Measurements from ENCODE around the gene ZRANB3.

Gene ZRANB3

GRCh38 chr2:135179689-135180088, 351.3 kb downstream of the ZRANB3 start:
- no peak overlapping the region for H2AFZ ChIP-seq (ENCODE audit: low read depth, low read length)
- no peaks in the 10 kb centered on the region for H3K79me2 ChIP-seq (ENCODE audit: low read length)
- no peak overlapping the region for H3K27ac ChIP-seq (ENCODE audit: low read length)
- no peaks in the 10 kb centered on the region for H3K27me3 ChIP-seq (ENCODE audit: low read depth, low read length)
- TF ChIP-seq CTCF (IDR thresholded peaks at IDR 0.05; ENCODE audit: low read depth, low read length) (no peak), EZH2phosphoT487 (IDR thresholded peaks at IDR 0.05; ENCODE audit: low read depth) (no peak)
- no peak overlapping the region for H3K9ac ChIP-seq (ENCODE audit: low read length)
- H4K20me1 ChIP-seq (ENCODE audit: insufficient read depth, low read length) = no peaks in the 10 kb centered on the region
- H3K9me3 ChIP-seq (ENCODE audit: insufficient read depth, low read length) = no peaks in the 10 kb centered on the region
- no peak overlapping the region for H3K4me2 ChIP-seq (ENCODE audit: low read length)
- no peaks in the 10 kb centered on the region for H3K4me1 ChIP-seq (ENCODE audit: low read length)
- peaks cover 4% of the 10 kb centered on the region for H3K36me3 ChIP-seq (replicated peaks; ENCODE audit: low read depth, low read length)
- no peak overlapping the region for H3K4me3 ChIP-seq (ENCODE audit: low read length)

- Histone ChIP-seq H3K36me3 (replicated peaks; ENCODE audit: low read depth, low read length) (peaks cover 9% of the 10 kb centered on the region), H2AFZ (ENCODE audit: low read depth, low read length) (no peak overlapping the region), H3K4me1 (ENCODE audit: low read length) (no peaks in the 10 kb centered on the region), H3K4me2 (ENCODE audit: low read length) (no peak overlapping the region), H3K27ac (ENCODE audit: low read length) (no peak overlapping the region), H3K27me3 (ENCODE audit: low read depth, low read length) (no peaks in the 10 kb centered on the region), H3K9me3 (ENCODE audit: insufficient read depth, low read length) (no peaks in the 10 kb centered on the region), H3K4me3 (ENCODE audit: low read length) (no peak overlapping the region), H3K79me2 (ENCODE audit: low read length) (no peaks in the 10 kb centered on the region), H4K20me1 (ENCODE audit: insufficient read depth, low read length) (no peaks in the 10 kb centered on the region), H3K9ac (ENCODE audit: low read length) (no peak overlapping the region)
- TF ChIP-seq CTCF (IDR thresholded peaks at IDR 0.05; ENCODE audit: low read depth, low read length) = no peak
- TF ChIP-seq EZH2phosphoT487 (IDR thresholded peaks at IDR 0.05; ENCODE audit: low read depth) = no peak
Measured at GRCh38 chr2:135175177-135175576, 355.8 kb downstream of the ZRANB3 start.

DNA sequence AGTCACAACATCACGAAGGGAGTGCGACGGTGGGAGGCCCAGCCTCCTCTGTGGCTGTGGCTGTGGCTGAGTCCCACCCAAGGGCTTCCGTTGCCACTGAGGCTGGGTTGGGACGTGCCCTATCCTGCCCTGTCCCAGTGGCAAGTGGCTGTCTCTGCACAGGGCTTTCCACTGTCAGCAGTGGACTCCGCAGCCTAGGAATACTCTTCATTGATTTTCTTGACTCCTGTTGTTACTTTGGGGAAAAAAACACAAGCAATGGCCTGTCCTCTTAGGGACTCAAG, 356.3 kb downstream of the ZRANB3 start:
- Histone ChIP-seq H3K79me2 (ENCODE audit: low read length) (no peaks in the 10 kb centered on the region), H3K4me1 (ENCODE audit: low read length) (no peaks in the 10 kb centered on the region), H3K27me3 (ENCODE audit: low read depth, low read length) (no peaks in the 10 kb centered on the region), H3K9ac (ENCODE audit: low read length) (no peak overlapping the region), H2AFZ (ENCODE audit: low read depth, low read length) (no peak overlapping the region), H3K27ac (ENCODE audit: low read length) (no peak overlapping the region), H3K36me3 (replicated peaks; ENCODE audit: low read depth, low read length) (peaks cover 11% of the 10 kb centered on the region), H4K20me1 (ENCODE audit: insufficient read depth, low read length) (no peaks in the 10 kb centered on the region), H3K4me2 (ENCODE audit: low read length) (no peak overlapping the region), H3K9me3 (ENCODE audit: insufficient read depth, low read length) (no peaks in the 10 kb centered on the region), H3K4me3 (ENCODE audit: low read length) (no peak overlapping the region)
- TF ChIP-seq EZH2phosphoT487 (IDR thresholded peaks at IDR 0.05; ENCODE audit: low read depth) (no peak), CTCF (IDR thresholded peaks at IDR 0.05; ENCODE audit: low read depth, low read length) (no peak)

DNA sequence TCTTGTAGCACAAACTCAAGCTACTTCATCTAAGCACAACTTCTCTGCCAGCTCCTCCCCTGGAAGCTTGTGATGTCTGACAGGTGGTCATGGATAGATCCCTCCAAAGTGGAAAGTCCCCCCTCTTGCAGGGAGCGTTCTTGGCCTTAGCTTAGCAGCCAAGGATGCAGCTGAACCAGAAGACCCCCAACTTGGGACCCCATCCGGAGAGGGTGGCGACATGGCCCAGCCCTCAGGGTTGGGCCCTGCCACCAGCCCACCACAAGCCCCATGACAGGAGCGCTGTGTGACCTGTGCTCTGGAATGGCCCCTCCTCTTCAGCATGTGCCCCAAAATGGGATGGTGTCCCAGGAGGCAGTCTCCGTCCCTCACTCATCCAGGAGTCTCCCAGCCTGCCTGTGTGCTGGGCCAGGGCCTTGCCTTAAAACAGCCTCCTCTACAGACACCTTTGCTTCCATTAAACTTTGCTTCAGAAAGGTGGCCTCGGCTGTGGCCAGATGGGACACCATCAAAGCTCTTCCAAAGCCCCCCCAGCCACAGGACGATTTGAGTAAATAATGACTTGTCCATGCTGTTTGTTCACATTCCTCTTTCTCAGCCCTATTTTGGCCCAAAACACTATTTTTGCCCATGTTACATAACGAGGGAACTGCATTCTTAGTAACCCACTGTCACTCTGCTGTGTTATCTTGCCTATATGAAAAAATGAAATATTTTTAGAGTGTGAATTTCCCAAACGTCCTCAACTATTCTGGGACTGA, 356.8 kb downstream of the ZRANB3 start:
- TF ChIP-seq CTCF (IDR thresholded peaks at IDR 0.05; ENCODE audit: low read depth, low read length) (no peak), EZH2phosphoT487 (IDR thresholded peaks at IDR 0.05; ENCODE audit: low read depth) (no peak)
- H3K9ac ChIP-seq (ENCODE audit: low read length) = no peak overlapping the region
- no peaks in the 10 kb centered on the region for H4K20me1 ChIP-seq (ENCODE audit: insufficient read depth, low read length)
- H2AFZ ChIP-seq (ENCODE audit: low read depth, low read length) = no peak overlapping the region
- peaks cover 16% of the 10 kb centered on the region for H3K36me3 ChIP-seq (replicated peaks; ENCODE audit: low read depth, low read length)
- H3K4me2 ChIP-seq (ENCODE audit: low read length) = no peak overlapping the region
- no peaks in the 10 kb centered on the region for H3K4me1 ChIP-seq (ENCODE audit: low read length)
- no peak overlapping the region for H3K27ac ChIP-seq (ENCODE audit: low read length)
- no peaks in the 10 kb centered on the region for H3K79me2 ChIP-seq (ENCODE audit: low read length)
- H3K9me3 ChIP-seq (ENCODE audit: insufficient read depth, low read length) = no peaks in the 10 kb centered on the region
- H3K27me3 ChIP-seq (ENCODE audit: low read depth, low read length) = no peaks in the 10 kb centered on the region
- H3K4me3 ChIP-seq (ENCODE audit: low read length) = no peak overlapping the region

All from OCI-LY3 (cell line).